ENCODE results near the gene TBC1D9B. TPM values are rescaled to one million over a fixed set of nuclear protein-coding genes. Genes with fewer than 3 reads are reported as not detected.

Gene TBC1D9B
- total and polyA plus RNA-seq, 9 of the 15 experiments (the other 6 are each of a cell fraction or from before 2014, with no cell fraction given), result 2.9 to 59.1 (median 33.5) TPM

GRCh38 chr5:179827680-179828079, 80.0 kb downstream of the TBC1D9B start:
- intact Hi-C loops (cut with micrococcal nuclease), result no loop called here
- no peak for DNase-seq (ENCODE audit: extremely low read depth in 1 of 4, low spot score in 3 of 4)
- Histone ChIP-seq H3K79me2 (ENCODE audit: control insufficient read depth, insufficient read depth, low read length) (peaks cover 21% of the 10 kb centered on the region), H3K9me3 (replicated peaks; ENCODE audit: control insufficient read depth, insufficient read depth, low read depth, low read length) (no peaks in the 10 kb centered on the region), H2AFZ (ENCODE audit: low read depth, low read length) (no peak overlapping the region), H3K27ac (ENCODE audit: extremely low read depth, low read depth, low read length) (no peak overlapping the region), H3K9me1 (ENCODE audit: control insufficient read depth, insufficient read depth, low read length) (peaks cover 10% of the 10 kb centered on the region), H3K4me1 (replicated peaks in 1 of 2; ENCODE audit: control insufficient read depth in 2 of 2, insufficient read depth in 2 of 2, low read length in 2 of 2) (peaks cover 3 to 20% of the 10 kb centered on the region in 2 experiments; a peak in 4 of 5 replicates), H3K4me2 (ENCODE audit: insufficient read depth, low read length) (no peak overlapping the region), H3K9ac (ENCODE audit: insufficient read depth in 1 of 2, low read depth in 2 of 2, low read length in 2 of 2) (0 out of 4 replicates have a peak overlapping the region, but pooled peaks of 1 of the 2 experiments have one; percentile 43), H4K20me1 (replicated peaks; ENCODE audit: control insufficient read depth, insufficient read depth, low read length) (peaks cover 15% of the 10 kb centered on the region), H3K27me3 (ENCODE audit: control insufficient read depth in 2 of 2, insufficient read depth in 2 of 2, low read length in 2 of 2) (no peaks in the 10 kb centered on the region), H3K36me3 (ENCODE audit: control insufficient read depth, insufficient read depth, low read length) (peaks cover 96% of the 10 kb centered on the region; the same call in 2 of the 3 replicates), H3K4me3 (no peak overlapping the region)
- CTCF ChIA-PET (ENCODE audit: low intra/inter-chr PET ratio), result interaction anchor here (0.7 kb wide), 1 partner anchor 43 kb away, joined by 3 read pairs; no protein-coding TSS in a partner anchor
- no peak for FAIRE-seq
- TF ChIP-seq ATF3 (IDR thresholded peaks at IDR 0.05) (0 out of 2 replicates have a peak, but pooled peaks have one; percentile 11), ATF3 (CRISPR knock-in tag; conservative IDR thresholded peaks at IDR 0.05) (no peak), RBFOX2 (IDR thresholded peaks at IDR 0.05; ENCODE audit: low read depth, low read length) (peak; percentile 61), GTF2F1 (IDR thresholded peaks at IDR 0.05; ENCODE audit: low read depth, low read length) (no peak), POLR2B (IDR thresholded peaks at IDR 0.05; ENCODE audit: low read depth, partially characterized antibody) (peak; percentile 18), POLR2A (conservative IDR thresholded peaks at IDR 0.05) (peak; percentile 29; the same call in 1 of the 2 replicates), E2F8 (IDR thresholded peaks at IDR 0.05; ENCODE audit: low read depth, partially characterized antibody) (no peak), THRB (CRISPR knock-in tag; conservative IDR thresholded peaks at IDR 0.05) (0 out of 2 replicates have a peak, but pooled peaks have one; percentile 8), CTCF (IDR thresholded peaks at IDR 0.05 in 2 of 3, conservative IDR thresholded peaks at IDR 0.05 in 1 of 3; ENCODE audit: insufficient read depth in 2 of 3, low read depth in 1 of 3, low read length in 3 of 3) (peak in 2 of 3 experiments; percentile 4 to 8; a peak in 1 of 6 replicates), BRF1 (IDR thresholded peaks at IDR 0.05; ENCODE audit: borderline replicate concordance, extremely low read depth, insufficient read length) (no peak), POLR2AphosphoS5 (IDR thresholded peaks at IDR 0.05; ENCODE audit: control insufficient read depth, insufficient read depth, low read depth, low read length) (0 out of 2 replicates have a peak, but pooled peaks have one; percentile 36), POLR2G (IDR thresholded peaks at IDR 0.05; ENCODE audit: low read depth, low read length) (peak; percentile 54; the same call in 1 of the 2 replicates)
- TF ChIP-seq, protein P1, sequence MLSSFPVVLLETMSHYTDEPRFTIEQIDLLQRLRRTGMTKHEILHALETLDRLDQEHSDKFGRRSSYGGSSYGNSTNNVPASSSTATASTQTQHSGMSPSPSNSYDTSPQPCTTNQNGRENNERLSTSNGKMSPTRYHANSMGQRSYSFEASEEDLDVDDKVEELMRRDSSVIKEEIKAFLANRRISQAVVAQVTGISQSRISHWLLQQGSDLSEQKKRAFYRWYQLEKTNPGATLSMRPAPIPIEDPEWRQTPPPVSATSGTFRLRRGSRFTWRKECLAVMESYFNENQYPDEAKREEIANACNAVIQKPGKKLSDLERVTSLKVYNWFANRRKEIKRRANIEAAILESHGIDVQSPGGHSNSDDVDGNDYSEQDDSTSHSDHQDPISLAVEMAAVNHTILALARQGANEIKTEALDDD (IDR thresholded peaks at IDR 0.05), result peak; percentile 35; the same call in 1 of the 2 replicates
- 86% methylated on average over 9 of the region's 9 CpGs for WGBS (ENCODE audit: insufficient coverage, low coverage, missing lambda C conversion rate)
- POLR2A ChIA-PET, result interaction anchor here (0.7 to 3.9 kb wide), 6 partner anchors 8 to 125 kb away, joined by 3 to 15 read pairs (median 4); partner anchors contain the start of gene SQSTM1
- BruUV-seq (replicated peaks), result no TSS peak
- in situ Hi-C loops (cut with MboI), result no loop called here
- ATAC-seq, result peak; percentile 26

Measured in K562 (cell line).